Hepatocyte (in vitro differentiated cells): ENCODE results near the gene SLC35A3.

Source experiments
- EZH2 ChIP-seq: fragments of 200-600 bp; sonication (generic); IDR thresholded peaks from 2 replicates; pipeline ENCODE4 v1.6.1; 2016; ENCODE audit warnings: antibody characterized with exemption, mild to moderate bottlenecking, borderline replicate concordance
- EZH2phosphoT487 ChIP-seq: fragments of 200-600 bp; sonication (generic); IDR thresholded peaks from one replicate; pipeline ENCODE4 v1.6.1; 2018; ENCODE audit warnings: antibody characterized with exemption, mild to moderate bottlenecking, low read depth, moderate library complexity; ENCODE audit not compliant: unreplicated experiment, severe bottlenecking
- TF ChIP-seq, protein P1 (sequence below): fragments of 200-600 bp; sonication (generic); IDR thresholded peaks from 2 replicates; pipeline ENCODE4 v1.5.1; 2016; ENCODE audit warnings: antibody characterized with exemption, mild to moderate bottlenecking; ENCODE audit not compliant: poor library complexity

DNA sequence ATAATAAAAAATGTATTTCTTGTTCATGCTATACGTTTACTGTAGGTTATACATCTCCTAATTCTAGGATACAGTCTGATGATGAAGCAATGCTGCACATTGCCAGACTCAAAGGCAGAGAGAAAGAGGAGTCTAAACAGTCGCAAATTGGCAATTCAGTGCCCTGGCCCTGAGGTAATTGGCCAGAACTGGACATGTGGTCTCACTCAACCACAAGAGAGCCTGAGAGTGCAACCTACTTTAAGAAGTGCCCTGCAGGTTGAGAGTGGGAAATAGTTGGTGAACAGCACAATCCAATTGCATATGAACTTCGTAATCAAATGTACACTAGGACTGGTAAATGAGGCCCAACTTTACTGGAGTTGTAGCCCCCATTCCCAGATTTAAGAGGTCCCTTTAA lies 5.0 kb upstream of the SLC35A3 start:
- TF ChIP-seq, protein P1, sequence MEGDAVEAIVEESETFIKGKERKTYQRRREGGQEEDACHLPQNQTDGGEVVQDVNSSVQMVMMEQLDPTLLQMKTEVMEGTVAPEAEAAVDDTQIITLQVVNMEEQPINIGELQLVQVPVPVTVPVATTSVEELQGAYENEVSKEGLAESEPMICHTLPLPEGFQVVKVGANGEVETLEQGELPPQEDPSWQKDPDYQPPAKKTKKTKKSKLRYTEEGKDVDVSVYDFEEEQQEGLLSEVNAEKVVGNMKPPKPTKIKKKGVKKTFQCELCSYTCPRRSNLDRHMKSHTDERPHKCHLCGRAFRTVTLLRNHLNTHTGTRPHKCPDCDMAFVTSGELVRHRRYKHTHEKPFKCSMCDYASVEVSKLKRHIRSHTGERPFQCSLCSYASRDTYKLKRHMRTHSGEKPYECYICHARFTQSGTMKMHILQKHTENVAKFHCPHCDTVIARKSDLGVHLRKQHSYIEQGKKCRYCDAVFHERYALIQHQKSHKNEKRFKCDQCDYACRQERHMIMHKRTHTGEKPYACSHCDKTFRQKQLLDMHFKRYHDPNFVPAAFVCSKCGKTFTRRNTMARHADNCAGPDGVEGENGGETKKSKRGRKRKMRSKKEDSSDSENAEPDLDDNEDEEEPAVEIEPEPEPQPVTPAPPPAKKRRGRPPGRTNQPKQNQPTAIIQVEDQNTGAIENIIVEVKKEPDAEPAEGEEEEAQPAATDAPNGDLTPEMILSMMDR: no peak
- TF ChIP-seq EZH2 (no peak), EZH2phosphoT487 (no peak)
